PFSK-1 (cell line): Measurements from ENCODE around the gene RFX2.
A peak's percentile ranks its signal among the peaks of the same experiment; 100 is the strongest.

Experiments used
- FOXP2 ChIP-seq: optimal IDR thresholded peaks from 2 replicates; pipeline ENCODE3; 2011; ENCODE audit warnings: borderline replicate concordance, control low read depth, inconsistent platforms; ENCODE audit not compliant: insufficient read depth; ENCODE audit errors: extremely low read length, extremely low read depth
- POLR2AphosphoS5 ChIP-seq: IDR thresholded peaks from 2 replicates; pipeline ENCODE4 v1.6.1; 2012; ENCODE audit warnings: low read depth, mild to moderate bottlenecking, control low read depth, low read length, moderate library complexity
- REST ChIP-seq, 2 experiments: IDR thresholded peaks; 2 replicates each; pipeline versions ENCODE4 v1.6.1 to v1.8.0; 2011 to 2012; ENCODE audit warnings: low read depth in 2 of 2, low read length in 2 of 2, control low read depth in 1 of 2, inconsistent platforms in 1 of 2, mild to moderate bottlenecking in 1 of 2, moderate library complexity in 1 of 2; ENCODE audit not compliant: insufficient read depth in 1 of 2
- SIN3A ChIP-seq: IDR thresholded peaks from 2 replicates; pipeline ENCODE4 v1.6.1; 2012; ENCODE audit warnings: mild to moderate bottlenecking, low read length, moderate library complexity, borderline replicate concordance; ENCODE audit not compliant: insufficient read depth
- TAF1 ChIP-seq: IDR thresholded peaks from 2 replicates; pipeline ENCODE4 v1.6.1; 2012; ENCODE audit warnings: low read length, control low read depth, borderline replicate concordance; ENCODE audit not compliant: insufficient read depth

RFX2 gene

GRCh38 chr19:6065685-6066374 is 44.5 kb downstream of the RFX2 start:
- no peak for TF ChIP-seq FOXP2

GRCh38 chr19:6064336-6065073 is 45.8 kb downstream of the RFX2 start:
- TF ChIP-seq TAF1 (no peak), FOXP2 (no peak), REST (IDR thresholded peaks at IDR 0.05; ENCODE audit: insufficient read depth in 1 of 2, low read depth in 2 of 2, low read length in 2 of 2) (no peak), POLR2AphosphoS5 (no peak), SIN3A (no peak)

- no peak for TF ChIP-seq SIN3A
- no peak for TF ChIP-seq POLR2AphosphoS5
- no peak for TF ChIP-seq TAF1
- no peak for TF ChIP-seq REST (IDR thresholded peaks at IDR 0.05; ENCODE audit: insufficient read depth in 1 of 2, low read depth in 2 of 2, low read length in 2 of 2)
- no peak for TF ChIP-seq FOXP2
Measured at GRCh38 chr19:6063576-6064335, 46.5 kb downstream of the RFX2 start.

GRCh38 chr19:6062961-6063575 is 47.2 kb downstream of the RFX2 start:
- TF ChIP-seq TAF1 (no peak), POLR2AphosphoS5 (no peak)

- TF ChIP-seq TAF1: no peak
- TF ChIP-seq REST (IDR thresholded peaks at IDR 0.05; ENCODE audit: insufficient read depth in 1 of 2, low read depth in 2 of 2, low read length in 2 of 2): 0 out of 4 replicates have a peak, but pooled peaks of 1 of the 2 experiments have one; percentile 5
- no peak for TF ChIP-seq SIN3A
- no peak for TF ChIP-seq POLR2AphosphoS5
- peak; percentile 96 for TF ChIP-seq FOXP2
Measured at GRCh38 chr19:6062274-6062673, 48.0 kb downstream of the RFX2 start.
